NCI-H1092 treated with DMSO at 0.1 percent for 48 hours (cell line): Measurements from ENCODE around the gene BORCS5.
"Not testable (repeated sequence)": the region's sequence is repeated elsewhere in the genome, so short reads cannot be mapped to it uniquely, and the experiment has no call there.

Source experiments
- DNase-seq: peaks from one replicate; lab custom pipeline; 2025; lab: John Stamatoyannopoulos, UW

The BORCS5 gene

DNA sequence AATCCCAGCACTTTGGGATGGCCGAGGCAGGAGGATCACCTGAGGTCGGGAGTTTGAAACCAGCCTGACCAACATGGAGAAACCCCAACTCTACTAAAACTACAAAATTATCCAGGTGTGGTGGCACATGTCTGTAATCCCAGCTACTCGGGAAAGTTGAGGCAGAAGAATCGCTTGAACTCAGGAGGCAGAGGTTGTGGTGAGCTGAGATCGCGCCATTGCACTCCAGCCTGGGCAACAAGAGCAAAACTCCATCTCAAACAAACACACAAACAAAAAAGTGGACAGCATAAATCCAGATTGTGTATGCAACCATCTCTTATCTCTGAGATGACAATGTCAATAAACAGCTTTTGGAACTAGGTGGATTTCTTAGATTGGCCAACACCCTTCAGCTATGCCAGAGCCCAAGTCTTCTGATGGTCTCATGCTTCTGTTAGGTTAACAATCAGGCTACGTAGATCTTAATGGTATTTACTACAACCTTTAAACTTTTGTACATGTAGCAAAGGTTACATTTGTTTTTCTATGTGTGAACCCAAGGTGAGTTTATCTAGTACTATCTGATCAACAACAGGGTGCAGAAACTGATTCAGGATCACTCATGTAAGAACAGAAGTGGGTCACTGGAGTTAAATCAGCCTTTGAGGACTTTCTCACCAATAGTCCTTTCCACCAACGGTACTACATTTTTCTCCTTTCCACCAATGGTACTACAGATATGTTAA is 132.1 kb downstream of the BORCS5 start:
- DNase-seq: no peak

DNA sequence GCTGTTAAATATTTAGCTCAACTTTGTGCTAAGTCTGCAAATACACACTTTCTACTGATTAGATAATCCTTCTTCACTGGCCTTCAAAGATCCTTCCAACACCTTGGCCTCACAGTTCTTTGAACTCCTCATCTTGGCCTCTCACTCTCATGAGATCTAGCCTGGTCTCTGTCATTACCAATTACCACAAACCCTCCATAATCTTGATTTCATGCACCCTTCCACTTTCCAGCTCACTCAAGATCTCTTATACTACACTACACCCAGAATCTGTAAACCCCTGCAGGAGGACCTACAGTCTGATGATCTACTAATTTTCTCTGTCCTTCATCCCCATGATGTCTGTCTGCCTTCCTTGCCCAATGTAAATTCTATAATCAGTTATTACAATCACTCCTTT is 134.7 kb downstream of the BORCS5 start:
- no peak for DNase-seq

DNA sequence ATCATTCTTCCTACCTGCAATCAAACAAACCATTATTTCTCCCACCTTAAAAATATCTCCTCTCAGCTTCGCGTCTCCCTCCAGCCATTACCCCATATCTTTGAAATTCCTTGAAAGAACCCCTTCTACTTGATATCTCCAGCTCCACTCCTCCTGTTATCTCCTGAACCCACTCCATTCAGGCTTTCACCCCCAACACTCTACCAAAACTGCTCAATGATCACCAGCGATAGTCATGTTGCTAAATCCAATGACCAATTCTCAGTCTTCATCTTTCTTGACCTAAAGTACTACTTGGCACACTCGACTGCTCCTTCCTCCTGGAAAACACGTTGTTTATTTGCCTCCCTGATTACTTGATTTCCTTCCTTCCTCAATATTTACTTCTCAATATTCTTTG is 135.7 kb downstream of the BORCS5 start:
- DNase-seq: no peak

DNA sequence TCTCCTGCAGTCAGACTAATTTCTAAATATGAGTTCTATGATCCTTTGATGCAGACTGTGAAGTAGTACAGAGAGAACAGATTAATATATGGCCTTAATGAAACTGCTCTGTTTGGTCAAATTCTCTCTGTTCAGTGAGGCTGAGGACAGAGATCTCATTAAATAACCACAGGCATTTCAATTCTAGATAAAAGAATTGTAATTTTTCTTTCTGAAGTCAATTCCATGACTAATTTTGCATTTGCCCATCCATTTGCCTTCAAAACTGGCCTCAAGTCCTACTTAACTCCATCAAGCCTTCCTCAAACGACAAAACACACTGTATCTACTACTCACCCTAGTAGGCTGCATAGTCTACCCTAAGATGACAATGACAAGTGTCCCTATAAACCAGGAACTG is 138.7 kb downstream of the BORCS5 start:
- no peak for DNase-seq

DNA sequence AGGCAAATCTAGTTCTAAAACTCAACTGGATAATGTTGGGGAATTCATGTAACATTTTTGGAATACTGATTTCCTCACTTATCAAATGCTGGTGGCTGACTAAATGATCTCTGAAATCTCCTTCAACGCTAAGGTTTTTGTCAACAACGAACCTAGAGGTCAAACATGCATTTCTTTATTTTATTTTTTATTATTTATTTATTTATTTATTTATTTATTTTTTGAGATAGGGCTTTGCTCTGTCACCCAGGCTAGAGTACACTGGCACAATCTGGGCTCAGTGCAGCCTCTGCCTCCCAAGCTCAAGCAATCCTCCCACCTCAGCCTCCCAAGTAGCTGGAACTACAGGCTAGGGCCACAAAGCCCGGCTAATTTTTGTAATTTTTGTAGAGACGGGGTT is 141.3 kb downstream of the BORCS5 start:
- DNase-seq: no peak

DNA sequence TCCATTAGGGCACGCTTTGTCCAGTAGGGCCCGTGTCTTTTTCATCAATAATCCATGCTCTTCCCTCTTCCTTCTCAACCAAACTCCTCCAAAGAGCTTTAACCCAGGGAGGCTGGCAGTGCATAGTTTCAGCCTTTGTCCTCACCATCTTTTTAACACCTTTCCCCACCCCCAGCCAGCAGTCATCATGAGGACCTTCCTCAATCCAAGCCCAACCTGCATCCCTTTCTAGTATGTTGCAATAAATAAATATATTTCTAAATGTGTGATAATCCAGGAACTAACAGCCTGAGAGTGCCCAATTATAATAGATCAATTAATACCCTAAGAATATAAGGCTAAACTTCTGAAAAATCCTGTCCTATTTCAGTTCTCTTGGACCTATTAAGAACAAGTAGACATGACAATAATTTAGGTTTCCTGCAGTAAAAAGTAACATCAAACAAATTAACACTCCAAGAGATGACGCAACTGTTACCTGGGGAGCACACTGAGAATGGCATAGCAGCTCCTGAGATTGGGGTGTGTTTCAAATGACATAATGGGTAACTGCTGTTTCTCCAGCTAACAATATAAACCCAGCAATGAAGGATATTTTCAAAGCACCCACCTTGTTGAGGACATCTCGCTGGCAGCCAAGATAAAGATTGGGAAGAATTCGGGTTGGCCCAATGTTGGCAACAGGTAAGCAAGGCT is 143.2 kb downstream of the BORCS5 start:
- no peak for DNase-seq

DNA sequence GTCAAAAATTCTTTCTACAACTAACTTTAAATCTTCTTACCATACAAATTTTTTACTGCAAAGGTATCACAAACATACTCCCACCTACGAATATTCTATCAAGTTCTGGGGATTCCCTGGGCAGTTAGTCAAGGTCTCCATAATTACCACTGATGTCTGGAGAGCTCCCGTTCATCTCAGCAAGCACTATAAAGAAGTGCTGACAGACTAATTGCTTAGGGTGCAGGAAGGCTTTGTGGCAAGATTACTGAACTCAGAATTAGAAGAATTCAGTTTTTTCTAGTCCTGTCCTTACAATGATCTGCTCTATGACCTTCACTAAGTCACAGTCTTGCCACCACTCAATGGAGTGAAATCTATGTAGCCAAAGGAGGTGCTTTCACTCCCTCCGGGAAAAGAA is 144.2 kb downstream of the BORCS5 start:
- no peak for DNase-seq

DNA sequence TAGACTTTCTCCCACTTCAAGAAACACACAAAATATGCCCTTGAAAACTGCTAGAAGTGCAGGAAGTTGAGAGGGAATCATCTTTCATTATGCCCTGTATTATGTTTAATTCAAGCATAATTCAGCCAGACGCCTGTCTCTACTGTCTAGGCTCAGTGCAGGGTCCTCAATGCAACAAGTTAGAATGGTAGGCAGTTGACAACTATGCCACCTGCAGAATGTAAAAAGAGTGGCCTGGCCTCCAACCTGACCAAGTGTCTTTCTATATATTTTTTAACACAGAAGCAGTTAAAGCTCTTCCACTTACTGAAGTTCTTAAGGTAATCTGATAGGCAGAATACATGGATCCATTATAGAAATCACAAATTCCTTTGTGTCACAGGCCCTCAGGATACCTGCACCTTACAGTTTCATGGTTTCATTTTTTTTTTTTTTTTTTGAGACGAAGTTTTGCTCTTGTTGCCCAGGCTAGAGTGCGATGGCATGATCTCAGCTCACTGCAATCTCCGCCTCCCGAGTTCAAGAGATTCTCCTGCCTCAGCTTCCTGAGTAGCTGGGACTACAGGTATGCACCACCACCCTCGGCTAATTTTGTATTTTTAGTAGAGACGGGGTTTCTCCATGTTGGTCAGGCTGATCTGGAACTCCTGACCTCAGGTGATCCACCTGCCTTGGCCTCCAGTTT is 145.4 kb downstream of the BORCS5 start:
- not testable (repeated sequence) for DNase-seq

DNA sequence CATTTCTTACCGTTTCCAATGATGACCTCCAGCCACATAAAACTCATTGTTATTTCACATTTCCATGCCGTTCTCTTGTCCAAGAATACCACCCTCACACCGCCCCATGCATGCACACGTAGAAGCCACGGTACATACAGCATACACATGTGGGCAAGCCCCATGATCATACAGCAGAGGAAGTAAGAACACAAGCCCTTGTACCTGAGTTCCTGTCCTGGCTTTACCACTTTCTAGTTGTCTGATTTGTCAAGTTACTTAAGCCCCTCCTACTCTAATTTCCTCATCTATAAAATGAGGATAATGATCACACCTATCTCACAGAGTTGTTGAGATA is 145.9 kb downstream of the BORCS5 start:
- DNase-seq: no peak

DNA sequence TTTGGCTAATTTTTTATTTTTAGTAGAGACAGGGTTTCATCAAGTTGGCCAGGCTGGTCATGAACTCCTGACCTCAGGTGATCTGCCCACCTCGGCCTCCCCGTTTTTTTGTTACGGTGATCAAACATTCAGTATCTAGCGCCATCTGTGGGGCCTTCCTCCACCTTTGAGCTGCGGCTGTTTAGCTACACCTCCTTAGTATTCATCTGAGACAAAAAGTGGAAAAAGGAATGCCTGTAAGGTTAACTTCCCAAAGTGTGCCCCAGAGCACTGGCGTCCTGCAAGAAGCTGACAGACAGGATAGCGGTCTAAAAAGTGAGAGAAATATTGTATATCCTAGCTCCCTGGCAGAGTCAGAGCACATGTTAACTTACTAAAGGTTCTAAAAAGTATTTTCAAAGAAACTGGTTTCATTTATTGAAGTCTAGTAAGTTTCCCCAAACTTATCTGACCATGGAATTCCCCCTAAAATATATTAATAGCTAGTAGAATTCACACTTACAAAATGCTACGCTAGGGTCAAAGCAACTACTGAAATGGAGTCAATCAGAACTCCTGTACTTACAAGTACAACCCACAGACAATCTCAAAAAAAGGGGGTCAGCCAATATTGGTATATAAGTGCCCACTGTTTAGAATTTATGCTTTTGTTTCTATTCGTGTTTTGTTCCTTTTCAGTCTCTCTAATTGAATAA is 146.7 kb downstream of the BORCS5 start:
- no peak for DNase-seq

DNA sequence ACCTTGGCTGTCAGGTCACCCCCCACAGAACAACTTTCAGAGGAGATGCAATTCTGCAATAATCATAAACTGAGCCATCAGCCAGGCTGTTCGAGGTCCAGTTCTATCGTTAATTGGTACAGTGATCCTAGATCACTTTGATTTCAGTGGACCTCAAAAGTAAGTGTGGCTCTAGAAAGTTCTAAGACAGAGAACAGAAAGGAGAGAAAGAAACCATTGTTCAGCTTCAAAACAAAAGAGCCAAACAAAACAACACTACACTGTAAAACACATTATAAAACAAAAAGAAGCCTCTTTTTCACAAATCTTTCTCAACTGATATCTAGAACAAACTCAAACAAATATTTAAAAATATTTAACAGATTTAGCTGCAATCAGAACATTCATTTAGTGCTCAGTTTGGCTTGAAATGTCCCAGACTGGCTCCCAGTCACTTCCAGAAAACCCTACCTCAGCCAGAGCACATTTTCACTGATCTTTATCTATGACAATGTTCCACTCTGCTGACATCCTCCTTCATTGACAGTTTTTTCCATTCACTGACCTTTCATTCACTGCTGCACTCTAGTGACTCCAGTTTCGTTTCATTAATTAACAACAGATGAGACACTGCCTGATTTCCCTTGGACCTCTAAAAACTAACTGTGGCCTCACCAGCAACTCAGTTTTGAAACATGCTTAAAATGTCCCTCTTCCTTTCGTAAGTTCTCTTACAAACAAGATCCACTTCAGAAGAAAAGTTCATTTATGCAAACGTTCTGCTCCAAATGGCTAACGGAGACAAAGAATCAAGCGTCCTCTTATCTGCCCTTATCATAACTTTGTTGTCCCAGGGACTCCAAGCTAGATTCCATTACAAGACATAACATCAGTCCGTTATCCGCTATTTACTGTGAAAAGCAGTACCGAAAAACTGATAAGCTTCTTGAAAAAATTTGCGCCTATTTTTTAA is 148.9 kb downstream of the BORCS5 start:
- no peak for DNase-seq

DNA sequence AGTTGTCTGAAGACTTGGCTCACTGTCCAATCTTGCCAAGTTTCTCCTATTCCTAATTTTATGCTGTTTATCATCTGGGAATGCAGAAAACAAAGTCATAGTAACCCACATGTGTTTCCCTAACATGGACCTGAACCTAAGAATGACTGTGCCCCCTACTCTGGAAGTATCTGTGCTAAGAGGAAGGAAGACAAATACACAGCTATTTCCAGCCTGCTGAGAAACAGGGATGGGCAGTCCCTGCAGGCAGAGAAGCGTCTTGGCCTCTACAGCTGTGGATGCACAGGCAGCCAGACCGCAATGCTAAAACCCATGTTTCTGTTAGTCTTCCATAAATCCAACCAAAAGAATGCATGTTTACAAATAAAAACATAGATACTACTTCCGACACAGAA is 149.6 kb downstream of the BORCS5 start:
- DNase-seq: no peak

DNA sequence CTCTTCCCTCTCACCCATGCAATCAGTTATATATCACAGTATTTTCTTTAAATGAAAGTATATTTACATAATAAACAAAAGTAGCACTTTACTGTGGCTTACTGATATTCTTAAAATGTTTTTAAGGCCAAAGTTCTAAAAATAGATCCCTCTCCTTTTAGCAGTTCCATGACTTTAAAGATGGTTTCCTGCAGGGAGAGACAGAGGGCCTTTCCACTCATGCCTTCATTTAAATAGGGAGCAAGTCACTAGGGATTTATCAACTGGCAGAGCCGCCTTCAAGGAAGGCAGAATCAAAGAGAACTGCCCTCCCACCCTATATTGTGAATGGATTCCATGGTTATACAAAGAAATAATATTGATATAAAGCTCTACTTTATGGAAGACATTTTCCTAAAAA is 150.2 kb downstream of the BORCS5 start:
- no peak for DNase-seq

DNA sequence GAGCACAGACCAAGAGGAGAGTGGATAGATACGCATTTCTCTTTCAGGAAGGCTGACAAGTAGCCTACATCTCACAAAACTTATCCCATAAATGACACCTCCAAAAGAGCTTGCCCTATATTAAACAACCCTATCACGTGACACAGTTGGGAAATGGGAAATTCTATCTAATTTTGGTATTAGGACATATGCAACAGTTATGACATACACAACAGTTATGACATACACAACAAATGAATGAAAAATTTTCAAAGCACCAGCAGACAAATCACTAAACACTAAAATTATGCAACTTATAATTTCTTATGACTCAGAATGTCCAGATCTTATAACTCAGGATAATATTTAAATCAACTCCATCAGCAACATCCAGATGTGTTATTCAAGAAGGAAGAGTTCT is 151.7 kb downstream of the BORCS5 start:
- no peak for DNase-seq

DNA sequence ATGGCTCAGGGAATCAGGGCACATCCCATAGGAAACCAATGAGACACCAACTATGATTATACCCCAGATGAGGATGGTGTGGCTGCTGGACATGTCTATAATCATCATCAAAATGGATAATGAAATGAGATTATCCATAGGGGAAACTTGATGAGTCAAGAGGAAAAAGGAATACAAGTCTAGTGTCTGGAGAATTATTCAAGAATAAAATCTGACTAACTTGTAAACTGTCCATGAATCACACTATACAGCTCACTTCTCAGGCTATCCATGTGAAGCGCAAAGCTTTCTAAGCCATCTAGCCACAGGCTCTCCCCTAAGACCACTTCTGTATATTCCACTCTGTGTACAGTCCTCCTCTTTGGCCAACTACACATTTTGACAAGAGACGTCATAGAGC is 153.3 kb downstream of the BORCS5 start:
- no peak for DNase-seq

DNA sequence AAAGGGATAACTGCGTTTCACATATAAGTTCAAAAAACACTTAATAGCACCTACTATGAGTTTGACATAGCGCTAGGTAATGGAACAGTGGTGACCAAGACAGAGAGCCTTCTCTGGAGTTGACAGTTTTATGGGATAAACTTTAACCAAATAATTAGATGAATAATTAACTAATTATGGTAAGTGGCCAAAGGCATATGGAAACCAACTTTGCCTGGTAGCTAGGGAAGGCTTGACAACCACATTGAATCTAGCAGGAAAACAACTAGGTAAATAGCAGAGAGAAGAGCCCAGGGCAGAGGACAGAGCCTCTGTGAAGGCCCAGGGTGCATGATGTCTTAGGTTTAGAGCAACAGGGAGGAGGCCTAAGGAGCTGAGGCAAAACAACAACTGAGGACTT is 153.7 kb downstream of the BORCS5 start:
- no peak for DNase-seq

DNA sequence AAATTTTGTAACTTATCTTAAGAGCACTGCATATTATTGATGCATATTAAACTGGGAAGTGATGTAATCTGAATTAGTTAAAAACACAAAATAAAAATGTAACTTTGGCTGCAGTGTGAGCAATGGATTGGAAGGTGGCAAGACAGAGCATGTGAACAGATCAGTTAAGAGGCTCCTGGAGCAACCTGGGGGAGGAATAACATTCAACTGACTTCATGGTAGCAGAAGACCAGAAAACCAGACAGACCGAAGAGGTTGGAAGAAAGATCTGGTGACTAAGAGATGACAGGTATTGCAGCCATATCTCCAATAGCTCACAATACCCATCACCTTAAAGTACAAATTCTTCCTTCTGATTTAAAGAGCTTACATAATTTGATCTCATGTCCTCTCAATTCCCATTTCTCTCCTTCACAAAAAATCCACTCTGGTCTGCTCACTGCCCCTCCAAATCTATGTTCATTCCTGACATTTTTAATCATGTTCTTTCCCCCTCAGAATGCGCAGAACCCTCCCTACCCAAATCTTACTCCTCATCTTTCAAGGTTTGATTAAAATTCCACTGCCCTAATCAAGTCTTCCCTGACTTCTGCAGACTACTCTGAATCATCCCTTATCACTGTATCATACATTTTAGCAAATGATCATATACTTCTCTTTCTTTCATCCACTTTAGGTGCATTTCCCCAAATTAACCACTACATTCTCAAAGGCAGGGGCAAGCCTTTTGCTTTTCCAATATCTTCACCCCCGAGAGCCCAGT is 154.3 kb downstream of the BORCS5 start:
- DNase-seq: no peak

DNA sequence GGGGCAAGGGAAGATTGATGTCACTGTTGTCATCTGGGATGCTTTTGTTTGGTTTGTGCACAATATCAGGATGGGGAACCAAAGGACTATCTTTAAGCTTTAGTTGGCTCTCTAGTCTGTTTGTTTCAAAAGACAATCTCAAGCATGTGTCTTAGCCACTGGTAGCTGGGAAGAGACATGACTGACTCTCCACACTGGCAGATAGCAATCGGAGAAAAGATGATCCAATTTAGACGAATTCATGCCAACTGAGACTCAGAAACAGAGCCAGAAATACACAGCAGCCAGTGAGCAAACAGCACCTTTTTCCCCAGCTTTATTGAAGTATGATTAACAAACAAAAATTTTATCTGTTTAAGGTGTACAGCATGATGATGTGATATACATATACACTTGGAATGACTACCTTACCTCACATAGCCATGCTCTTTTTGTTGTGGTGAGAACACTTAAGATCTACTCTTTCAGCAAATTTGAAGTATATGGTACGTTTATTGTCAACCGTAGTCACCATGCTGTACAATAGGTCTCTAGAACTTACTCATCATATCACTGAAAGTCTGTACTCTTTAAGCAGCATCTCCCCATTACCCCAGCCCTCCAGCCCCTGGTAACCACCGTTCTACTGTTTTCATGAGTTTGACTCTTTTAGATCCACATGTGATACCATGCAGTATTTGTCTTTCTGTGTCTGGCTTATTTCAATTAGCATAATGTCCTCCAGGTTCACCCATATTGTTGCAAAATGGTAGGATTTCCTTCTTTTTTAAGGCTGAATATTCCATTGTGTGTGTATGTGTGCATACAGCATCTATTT is 155.2 kb downstream of the BORCS5 start:
- DNase-seq: no peak

DNA sequence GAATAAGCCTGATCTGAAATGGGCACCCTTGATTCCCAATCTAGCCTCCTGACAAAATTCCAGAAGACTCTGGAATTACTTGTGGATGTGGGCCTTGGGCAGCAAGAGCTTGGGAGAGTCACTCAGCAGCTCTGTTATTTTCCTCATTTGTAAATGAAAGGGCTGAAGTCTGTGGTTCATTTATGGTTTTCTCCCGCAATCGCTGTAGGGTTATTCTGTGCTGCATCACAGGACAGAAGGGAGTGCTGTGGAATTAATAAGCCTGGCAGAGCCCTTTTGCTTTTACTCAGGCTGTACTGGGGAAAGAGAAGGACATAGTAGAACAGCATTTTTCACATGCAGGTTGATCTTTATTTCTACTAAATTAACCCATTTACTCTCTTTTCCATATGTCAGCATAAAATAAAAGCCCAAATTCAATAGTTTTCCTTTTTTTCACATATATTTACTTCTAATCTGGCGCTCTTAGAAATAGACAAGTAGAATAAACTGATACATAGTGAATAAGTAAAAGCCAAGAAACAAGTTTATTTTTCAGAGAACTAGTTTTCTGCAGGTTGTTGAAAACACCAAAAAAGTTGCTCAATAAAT is 156.6 kb downstream of the BORCS5 start:
- no peak for DNase-seq

DNA sequence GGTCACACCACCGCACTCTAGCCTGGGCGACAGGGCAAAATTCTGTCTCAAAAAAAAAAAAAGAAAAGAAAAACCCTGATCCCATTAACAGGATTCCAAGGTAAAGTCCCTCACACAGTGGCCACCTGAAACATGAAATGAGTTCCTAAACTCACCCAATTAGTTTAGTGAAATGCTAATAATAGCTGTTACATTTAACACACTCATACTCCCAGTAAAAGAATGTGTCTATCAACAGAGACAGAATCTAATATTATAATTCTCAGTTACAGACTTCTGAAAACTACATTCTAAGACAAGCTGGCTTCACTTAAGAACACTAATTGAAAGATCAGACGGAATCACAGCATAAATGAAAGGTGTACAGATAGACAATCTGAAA is 161.6 kb downstream of the BORCS5 start:
- DNase-seq: no peak
